H9 (cell line): ENCODE measurements around the gene NPLOC4. TPM values are rescaled to one million over a fixed set of nuclear protein-coding genes. Genes with fewer than 3 reads are reported as not detected.
A peak's percentile ranks its signal among the peaks of the same experiment; 100 is the strongest.

ENCODE experiments used
- DNase-seq: peaks from one replicate; pipeline ENCODE4 v3.0.0-alpha.2; 2017
- H2AFZ ChIP-seq: one replicate; pipeline ENCODE4 v1.6.1; 2013; ENCODE audit warnings: mild to moderate bottlenecking, low read length, control low read depth, moderate library complexity
- H2AK5ac ChIP-seq: 2 replicates; pipeline ENCODE4 v1.6.1; 2013; ENCODE audit warnings: low read length, control low read depth, mixed read lengths; ENCODE audit not compliant: insufficient read length
- H2BK120ac ChIP-seq: one replicate; pipeline ENCODE4 v1.6.1; 2013; ENCODE audit warnings: low read depth, mild to moderate bottlenecking, low read length, control low read depth, inconsistent platforms; ENCODE audit not compliant: poor library complexity, severe bottlenecking
- H2BK12ac ChIP-seq: 2 replicates; pipeline ENCODE4 v1.6.1; 2013; ENCODE audit warnings: low read length, control low read depth, mixed read lengths, low read depth; ENCODE audit not compliant: insufficient read length
- H2BK15ac ChIP-seq: 2 replicates; pipeline ENCODE4 v1.6.1; 2013; ENCODE audit warnings: low read depth, low read length, control low read depth
- H2BK20ac ChIP-seq: one replicate; pipeline ENCODE4 v1.6.1; 2013; ENCODE audit warnings: low read depth, mild to moderate bottlenecking, low read length, control low read depth, inconsistent platforms; ENCODE audit not compliant: poor library complexity, severe bottlenecking
- H2BK5ac ChIP-seq: 2 replicates; pipeline ENCODE4 v1.6.1; 2013; ENCODE audit warnings: low read length, control low read depth, mixed read lengths; ENCODE audit not compliant: insufficient read length
- H3K14ac ChIP-seq: 2 replicates; pipeline ENCODE4 v1.6.1; 2013; ENCODE audit warnings: low read length, control low read depth; ENCODE audit not compliant: insufficient read depth
- H3K18ac ChIP-seq: 2 replicates; pipeline ENCODE4 v1.6.1; 2013; ENCODE audit warnings: low read depth, mild to moderate bottlenecking, mixed read lengths, low read length, control low read depth; ENCODE audit not compliant: insufficient read length
- H3K23ac ChIP-seq: 2 replicates; pipeline ENCODE4 v1.6.1; 2013; ENCODE audit warnings: low read length, control low read depth, mixed read lengths, low read depth; ENCODE audit not compliant: insufficient read length
- H3K23me2 ChIP-seq: 2 replicates; pipeline ENCODE4 v1.6.1; 2013; ENCODE audit warnings: low read depth, mild to moderate bottlenecking, mixed read lengths, low read length, control low read depth; ENCODE audit not compliant: insufficient read length, poor library complexity, severe bottlenecking
- H3K27ac ChIP-seq: 2 replicates; pipeline ENCODE4 v1.5.1; 2013; ENCODE audit warnings: low read length, control low read depth, mixed read lengths, low read depth; ENCODE audit not compliant: insufficient read length
- H3K27me3 ChIP-seq: 2 replicates; pipeline ENCODE4 v1.6.1; 2013; ENCODE audit warnings: low read length, control low read depth, inconsistent platforms; ENCODE audit not compliant: insufficient read depth
- H3K4ac ChIP-seq: 2 replicates; pipeline ENCODE4 v1.6.1; 2013; ENCODE audit warnings: low read depth, mild to moderate bottlenecking, control low read depth, inconsistent platforms, low read length, moderate library complexity
- H3K4me1 ChIP-seq: 2 replicates; pipeline ENCODE4 v1.6.1; 2013; ENCODE audit warnings: low read length, control low read depth, inconsistent platforms; ENCODE audit not compliant: insufficient read depth
- H3K4me2 ChIP-seq: 2 replicates; pipeline ENCODE4 v1.6.1; 2013; ENCODE audit warnings: low read length, control low read depth, mixed read lengths; ENCODE audit not compliant: insufficient read length, insufficient read depth
- H3K56ac ChIP-seq: 2 replicates; pipeline ENCODE4 v1.6.1; 2013; ENCODE audit warnings: low read depth, mild to moderate bottlenecking, mixed read lengths, low read length, control low read depth; ENCODE audit not compliant: insufficient read length
- H3K79me1 ChIP-seq: 2 replicates; pipeline ENCODE4 v1.6.1; 2013; ENCODE audit warnings: low read depth, mild to moderate bottlenecking, moderate library complexity, low read length, control low read depth, inconsistent platforms; ENCODE audit not compliant: insufficient read depth, poor library complexity, severe bottlenecking
- H3K79me2 ChIP-seq: 2 replicates; pipeline ENCODE4 v1.6.1; 2013; ENCODE audit warnings: low read length, control low read depth, inconsistent platforms; ENCODE audit not compliant: insufficient read depth
- H3K9ac ChIP-seq: 2 replicates; pipeline ENCODE4 v1.6.1; 2013; ENCODE audit warnings: low read length, control low read depth, mixed read lengths; ENCODE audit not compliant: insufficient read length; ENCODE audit errors: extremely low read depth
- H3K9me3 ChIP-seq: one replicate; pipeline ENCODE4 v1.6.1; 2013; ENCODE audit warnings: low read depth, low read length, inconsistent platforms; ENCODE audit not compliant: control insufficient read depth
- H3T11ph ChIP-seq: one replicate; pipeline ENCODE4 v1.6.1; 2013; ENCODE audit warnings: mild to moderate bottlenecking, low read length, control low read depth, inconsistent platforms
- H4K20me1 ChIP-seq: one replicate; pipeline ENCODE4 v1.6.1; 2013; ENCODE audit not compliant: control insufficient read depth, insufficient read length, insufficient read depth
- H4K5ac ChIP-seq: 2 replicates; pipeline ENCODE4 v1.6.1; 2013; ENCODE audit warnings: low read depth, mild to moderate bottlenecking, mixed read lengths, low read length, control low read depth; ENCODE audit not compliant: insufficient read length
- H4K8ac ChIP-seq: replicated peaks from 2 replicates; pipeline ENCODE4 v1.6.1; 2013; ENCODE audit warnings: low read length, control low read depth, mixed read lengths, low read depth; ENCODE audit not compliant: insufficient read length
- H4K91ac ChIP-seq: 2 replicates; pipeline ENCODE4 v1.6.1; 2013; ENCODE audit warnings: low read depth, mild to moderate bottlenecking, moderate library complexity, mixed read lengths, low read length, control low read depth; ENCODE audit not compliant: insufficient read length
- H3K27ac Mint-ChIP-seq, 3 experiments: 2 replicates in 2 of 3; 3 replicates in 1 of 3; pipeline ENCODE4 v1.8.0; 2020 to 2021; ENCODE audit warnings: mixed read lengths in 3 of 3, mild to moderate bottlenecking in 1 of 3, moderate library complexity in 1 of 3
- H3K27me3 Mint-ChIP-seq: 2 replicates; pipeline ENCODE4 v1.8.0; 2021; ENCODE audit warnings: low read depth, mild to moderate bottlenecking, moderate library complexity, mixed read lengths
- H3K36me3 Mint-ChIP-seq, 3 experiments: 2 replicates in 2 of 3; 3 replicates in 1 of 3; pipeline ENCODE4 v1.8.0; 2020 to 2021; ENCODE audit warnings: low read depth in 3 of 3, mixed read lengths in 3 of 3; ENCODE audit not compliant: insufficient read depth in 1 of 3
- H3K4me1 Mint-ChIP-seq, 2 experiments: 2 replicates each; pipeline ENCODE4 v1.8.0; 2020; ENCODE audit warnings: mixed read lengths in 2 of 2
- H3K4me3 Mint-ChIP-seq, 2 experiments: 2 replicates in 1 of 2; 3 replicates in 1 of 2; pipeline ENCODE4 v1.8.0; 2020 to 2021; ENCODE audit warnings: mild to moderate bottlenecking in 2 of 2, mixed read lengths in 2 of 2, moderate library complexity in 1 of 2
- H3K9me3 Mint-ChIP-seq, 2 experiments: 2 replicates in 1 of 2; 3 replicates in 1 of 2; pipeline ENCODE4 v1.8.0; 2020; ENCODE audit warnings: mild to moderate bottlenecking in 2 of 2, mixed read lengths in 2 of 2, moderate library complexity in 1 of 2
- CTCF ChIP-seq: fragments of 200-600 bp; sonication (generic); conservative IDR thresholded peaks from 3 replicates; pipeline ENCODE4 v1.8.0; 2021; ENCODE audit warnings: antibody characterized with exemption, mild to moderate bottlenecking
- WGBS: extraction: QIAGEN DNeasy Blood & Tissue Kit; methylation state at CpG from one replicate; pipeline ENCODE4 v1.1.7; 2013; ENCODE audit warnings: missing lambda C conversion rate, low lambda C conversion rate, mixed read lengths; ENCODE audit not compliant: insufficient read length; ENCODE audit errors: extremely low coverage; 5-methylcytosine and 5-hydroxymethylcytosine counted together
- total RNA-seq: library from RNA; stranded (reverse); gene quantifications from 2 replicates; pipeline ENCODE4 v1.2.1, GENCODE V29; 2021

Gene NPLOC4
- total RNA-seq, 1 experiment from 2014 or later = 103 TPM

- Histone ChIP-seq H2AK5ac (no peak overlapping the region), H4K20me1 (no peaks in the 10 kb centered on the region), H4K91ac (no peak overlapping the region), H3T11ph (no peak overlapping the region), H3K79me2 (no peaks in the 10 kb centered on the region), H4K8ac (no peak overlapping the region), H2BK12ac (no peak overlapping the region), H3K9ac (no peak overlapping the region), H2BK120ac (no peak overlapping the region), H3K14ac (no peak overlapping the region), H2BK5ac (no peak overlapping the region), H3K9me3 (no peaks in the 10 kb centered on the region), H3K56ac (no peak overlapping the region), H4K5ac (no peak overlapping the region), H2AFZ (no peak overlapping the region), H3K4me1 (no peaks in the 10 kb centered on the region), H3K23ac (no peak overlapping the region), H2BK15ac (no peak overlapping the region), H3K27ac (no peak overlapping the region), H3K23me2 (no peaks in the 10 kb centered on the region), H3K79me1 (no peaks in the 10 kb centered on the region), H3K18ac (no peak overlapping the region), H3K4ac (no peak overlapping the region), H3K4me2 (peak overlapping the region; percentile 4), H2BK20ac (no peak overlapping the region), H3K27me3 (no peaks in the 10 kb centered on the region; the same call in 1 of the 2 replicates)
- Mint-ChIP-seq H3K27ac (no peak overlapping the region), H3K9me3 (no peaks in the 10 kb centered on the region; a peak in 2 of 5 replicates), H3K4me3 (peak overlapping the region in 1 of 2 experiments; percentile 13; a peak in 2 of 5 replicates), H3K27me3 (no peaks in the 10 kb centered on the region; the same call in 1 of the 2 replicates), H3K4me1 (peaks cover 6 to 7% of the 10 kb centered on the region in 2 experiments; a peak in 3 of 4 replicates), H3K36me3 (no peaks in the 10 kb centered on the region)
- peak; percentile 46 for DNase-seq
- no CpG with 5 or more reads among the region's 21 CpGs for WGBS
- TF ChIP-seq CTCF = no peak
These were observed 10.7 kb upstream of the NPLOC4 start for GRCh38 chr17:81647640-81648012.
